ENCODE results near the gene ATF4.
A peak's percentile ranks its signal among the peaks of the same experiment; 100 is the strongest.

- TF ChIP-seq POLR2A (IDR thresholded peaks at IDR 0.05; ENCODE audit: low read depth, low read length) (no peak), POLR2AphosphoS5 (IDR thresholded peaks at IDR 0.05; ENCODE audit: low read depth, low read length) (0 out of 2 replicates have a peak, but pooled peaks have one; percentile 8), TAF1 (IDR thresholded peaks at IDR 0.05; ENCODE audit: low read depth, low read length) (no peak), PAX5 (IDR thresholded peaks at IDR 0.05; ENCODE audit: insufficient read depth, low read length, severe bottlenecking) (no peak), SPI1 (IDR thresholded peaks at IDR 0.05; ENCODE audit: low read depth, low read length) (no peak), POU2F2 (IDR thresholded peaks at IDR 0.05; ENCODE audit: low read depth, low read length) (no peak)
Observed at GRCh38 chr22:39489094-39490068, 31.0 kb upstream of the ATF4 start.

All from GM12891 (cell line).